Activated CD4-positive, alpha-beta T cell treated with anti-CD3 and anti-CD28 coated beads, Interleukin-2, amount 10 ng/mL, durations not matched to agents 7 days and 5 days (primary cell): Measurements from ENCODE around the gene RPL27A. TPM values are rescaled to one million over a fixed set of nuclear protein-coding genes. Genes with fewer than 3 reads are reported as not detected.

Experiments used
- CTCF ChIA-PET: fragments of 350-600 bp; sonication (Branson Sonifier 250); formaldehyde crosslinking; loops from one replicate; lab custom pipeline; 2021; ENCODE audit warnings: antibody characterized with exemption; lab: Charles Lee
- POLR2A ChIA-PET: fragments of 350-600 bp; sonication (Branson Sonifier 250); formaldehyde crosslinking; loops from one replicate; lab custom pipeline; 2021; ENCODE audit warnings: antibody characterized with exemption; lab: Charles Lee
- DNase-seq: peaks from one replicate; pipeline ENCODE4 v3.0.0-alpha.2; 2020
- H3K27ac Mint-ChIP-seq: one replicate; pipeline ENCODE4 v1.8.0; 2021; ENCODE audit warnings: mild to moderate bottlenecking, moderate library complexity, mixed read lengths
- H3K27me3 Mint-ChIP-seq: one replicate; pipeline ENCODE4 v1.8.0; 2021; ENCODE audit warnings: mixed read lengths
- H3K36me3 Mint-ChIP-seq: one replicate; pipeline ENCODE4 v1.8.0; 2021; ENCODE audit warnings: low read depth, mixed read lengths
- H3K4me1 Mint-ChIP-seq: one replicate; pipeline ENCODE4 v1.8.0; 2021; ENCODE audit warnings: mixed read lengths
- H3K4me3 Mint-ChIP-seq: one replicate; pipeline ENCODE4 v1.8.0; 2021; ENCODE audit warnings: mild to moderate bottlenecking, moderate library complexity, mixed read lengths
- H3K9me3 Mint-ChIP-seq: one replicate; pipeline ENCODE4 v1.8.0; 2021; ENCODE audit warnings: mixed read lengths
- total RNA-seq, 2 experiments: library from RNA; stranded (reverse); gene quantifications; one replicate each; pipeline ENCODE4 v1.2.3, GENCODE V29; 2021

RPL27A gene
- total RNA-seq, 2 experiments from 2014 or later: 737 to 869 TPM

DNA sequence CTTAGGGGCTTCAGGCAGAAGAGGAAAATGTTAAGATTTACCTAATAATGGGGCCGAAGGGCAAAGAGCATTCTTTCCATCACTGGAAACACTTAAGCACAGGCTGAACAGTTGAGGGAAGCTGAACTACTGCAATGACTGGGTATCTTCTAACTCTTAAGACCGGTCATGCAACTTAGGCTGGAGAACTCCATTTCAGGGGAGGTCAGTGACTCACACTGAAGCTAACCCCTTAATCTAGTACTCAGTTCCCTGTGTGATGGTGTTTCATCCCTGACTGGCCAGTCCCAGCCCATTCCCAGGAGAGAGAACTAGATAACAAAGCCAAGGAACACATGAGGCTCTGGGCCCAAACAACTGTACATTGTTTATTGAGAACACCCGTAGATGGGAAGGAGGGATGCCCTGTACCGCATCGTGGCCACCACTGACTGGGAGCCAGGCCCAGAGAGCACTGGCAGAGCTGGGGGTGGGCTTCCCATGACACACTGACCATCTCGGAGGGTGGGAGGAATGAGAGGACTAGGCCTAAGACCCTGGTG lies 10.5 kb downstream of the RPL27A start:
- Mint-ChIP-seq H3K27me3 (no peaks in the 10 kb centered on the region), H3K4me1 (peaks cover 28% of the 10 kb centered on the region)

DNA sequence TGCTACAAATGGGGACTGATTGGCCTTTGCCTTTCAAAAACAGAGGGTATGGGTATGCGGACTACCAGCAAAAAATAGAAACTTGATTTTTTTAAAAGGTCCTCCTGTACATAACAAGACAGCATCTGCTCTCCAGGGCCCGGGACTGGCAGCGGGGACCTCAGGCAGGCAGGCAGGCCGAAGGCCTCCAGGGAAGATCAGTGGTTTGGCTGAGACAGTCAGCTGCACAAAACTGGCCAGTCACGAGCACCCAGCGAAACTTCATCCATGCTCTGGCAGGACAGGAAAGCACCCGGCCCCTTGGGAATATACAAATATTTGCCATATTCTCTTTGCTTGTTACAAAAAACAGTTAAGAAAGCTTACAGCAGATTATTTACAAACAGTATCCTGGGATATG lies 11.0 kb downstream of the RPL27A start:
- no peak overlapping the region for H3K27ac Mint-ChIP-seq
- no peaks in the 10 kb centered on the region for H3K9me3 Mint-ChIP-seq
- no peak overlapping the region for H3K4me3 Mint-ChIP-seq
- H3K27me3 Mint-ChIP-seq: no peaks in the 10 kb centered on the region
- no peak for DNase-seq
- H3K36me3 Mint-ChIP-seq: peaks cover 38% of the 10 kb centered on the region
- POLR2A ChIA-PET: no interaction called here
- peaks cover 24% of the 10 kb centered on the region for H3K4me1 Mint-ChIP-seq
- CTCF ChIA-PET: no interaction called here

More for the DNA sequence above, 10.5 kb downstream of the RPL27A start:
- Mint-ChIP-seq H3K27ac (no peak overlapping the region), H3K9me3 (no peaks in the 10 kb centered on the region), H3K36me3 (peaks cover 41% of the 10 kb centered on the region), H3K4me3 (no peak overlapping the region)
- ChIA-PET POLR2A (no interaction called here), CTCF (no interaction called here)
- no peak for DNase-seq

GRCh38 chr11:8694137-8694536 lies 11.5 kb downstream of the RPL27A start:
- H3K36me3 Mint-ChIP-seq: peaks cover 32% of the 10 kb centered on the region
- CTCF ChIA-PET: no interaction called here
- H3K4me3 Mint-ChIP-seq: no peak overlapping the region
- DNase-seq: no peak
- no peaks in the 10 kb centered on the region for H3K9me3 Mint-ChIP-seq
- H3K4me1 Mint-ChIP-seq: peaks cover 19% of the 10 kb centered on the region
- no peak overlapping the region for H3K27ac Mint-ChIP-seq
- POLR2A ChIA-PET: interaction anchor here (0.7 kb wide), 1 partner anchor 21 kb away, joined by 4 read pairs; no protein-coding TSS in a partner anchor
- H3K27me3 Mint-ChIP-seq: no peaks in the 10 kb centered on the region

- H3K27ac Mint-ChIP-seq: no peak overlapping the region
These were observed 14.5 kb downstream of the RPL27A start for GRCh38 chr11:8697054-8697453.

GRCh38 chr11:8698379-8698851 lies 15.8 kb downstream of the RPL27A start:
- Mint-ChIP-seq H3K36me3 (peaks cover 15% of the 10 kb centered on the region), H3K27me3 (no peaks in the 10 kb centered on the region), H3K27ac (no peak overlapping the region), H3K9me3 (no peaks in the 10 kb centered on the region), H3K4me1 (peaks cover 2% of the 10 kb centered on the region), H3K4me3 (no peak overlapping the region)
- POLR2A ChIA-PET: no interaction called here
- no peak for DNase-seq
- CTCF ChIA-PET: interaction anchor here (1.5 to 2.9 kb wide), 2 partner anchors 9 to 11 kb away, joined by 4 to 12 read pairs; no protein-coding TSS in a partner anchor

More at GRCh38 chr11:8697054-8697453, 14.5 kb downstream of the RPL27A start:
- no peaks in the 10 kb centered on the region for H3K27me3 Mint-ChIP-seq
- peaks cover 2% of the 10 kb centered on the region for H3K4me1 Mint-ChIP-seq
- CTCF ChIA-PET: no interaction called here
- H3K9me3 Mint-ChIP-seq: no peaks in the 10 kb centered on the region
- no peak for DNase-seq
- POLR2A ChIA-PET: no interaction called here
- H3K4me3 Mint-ChIP-seq: no peak overlapping the region
- H3K36me3 Mint-ChIP-seq: peaks cover 17% of the 10 kb centered on the region

DNA sequence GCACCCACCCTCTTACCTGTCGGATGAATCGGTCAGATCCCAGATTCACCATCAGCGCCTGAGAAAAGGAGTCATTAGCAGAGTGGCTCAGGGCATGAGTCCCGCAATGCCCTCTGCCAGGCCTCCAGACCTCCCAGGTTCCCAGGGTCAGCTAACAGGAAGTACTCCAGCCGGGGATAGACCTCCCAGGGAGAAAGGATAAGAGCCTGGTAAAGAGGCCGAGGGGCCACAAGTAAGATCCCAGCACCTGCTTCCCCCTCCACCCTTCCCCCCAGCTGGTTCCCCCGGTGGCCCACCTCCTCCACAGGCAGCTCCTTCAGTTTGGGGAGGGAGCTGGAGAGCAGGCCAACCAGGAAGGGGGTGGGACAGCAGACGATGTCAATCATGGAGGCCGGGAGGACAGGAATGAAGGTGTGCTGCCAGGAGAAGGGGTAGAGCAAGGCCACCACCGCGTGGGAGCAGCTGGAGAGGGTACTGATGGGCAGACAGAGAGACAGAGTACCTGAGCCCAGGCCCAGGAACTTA lies 16.4 kb downstream of the RPL27A start:
- ChIA-PET CTCF (interaction anchor here (1.2 to 2.9 kb wide), 3 partner anchors 10 to 438 kb away, joined by 3 to 12 read pairs (median 4); no protein-coding TSS in a partner anchor), POLR2A (no interaction called here)
- Mint-ChIP-seq H3K27ac (no peak overlapping the region), H3K4me3 (no peak overlapping the region), H3K9me3 (no peaks in the 10 kb centered on the region), H3K27me3 (no peaks in the 10 kb centered on the region), H3K36me3 (peaks cover 13% of the 10 kb centered on the region), H3K4me1 (no peaks in the 10 kb centered on the region)
- no peak for DNase-seq

DNA sequence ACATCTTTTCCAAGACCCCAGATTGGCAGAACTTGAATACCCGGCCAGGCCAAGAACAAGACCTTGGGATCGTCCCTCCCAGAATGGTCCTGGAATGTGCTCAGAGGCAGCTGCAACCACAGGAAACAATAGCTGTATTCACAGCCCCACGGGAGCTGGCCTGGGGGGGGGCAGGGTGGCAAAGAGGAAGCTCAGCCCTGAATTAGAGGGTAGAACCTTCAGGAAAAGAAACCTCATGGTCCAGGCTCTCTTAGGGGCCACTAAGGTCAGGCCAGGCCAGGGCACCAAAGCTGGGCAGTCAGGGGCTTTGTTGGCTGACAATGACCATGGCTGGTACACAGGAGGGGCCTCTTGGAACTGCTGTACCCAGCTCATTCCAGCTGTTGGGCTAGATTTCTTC lies 17.3 kb downstream of the RPL27A start:
- H3K4me1 Mint-ChIP-seq: peaks cover under 1% of the 10 kb centered on the region
- no peak overlapping the region for H3K4me3 Mint-ChIP-seq
- POLR2A ChIA-PET: no interaction called here
- CTCF ChIA-PET: interaction anchor here (0.6 to 2.9 kb wide), 4 partner anchors 11 to 1400 kb away, joined by 3 to 12 read pairs (median 4); no protein-coding TSS in a partner anchor
- H3K27me3 Mint-ChIP-seq: no peaks in the 10 kb centered on the region
- no peak overlapping the region for H3K27ac Mint-ChIP-seq
- no peak for DNase-seq
- peaks cover 6% of the 10 kb centered on the region for H3K36me3 Mint-ChIP-seq
- H3K9me3 Mint-ChIP-seq: no peaks in the 10 kb centered on the region

GRCh38 chr11:8701891-8702597 lies 19.5 kb downstream of the RPL27A start:
- POLR2A ChIA-PET: interaction anchor here (0.6 kb wide), 1 partner anchor 460 kb away, joined by 3 read pairs; no protein-coding TSS in a partner anchor
- H3K36me3 Mint-ChIP-seq: no peaks in the 10 kb centered on the region

DNA sequence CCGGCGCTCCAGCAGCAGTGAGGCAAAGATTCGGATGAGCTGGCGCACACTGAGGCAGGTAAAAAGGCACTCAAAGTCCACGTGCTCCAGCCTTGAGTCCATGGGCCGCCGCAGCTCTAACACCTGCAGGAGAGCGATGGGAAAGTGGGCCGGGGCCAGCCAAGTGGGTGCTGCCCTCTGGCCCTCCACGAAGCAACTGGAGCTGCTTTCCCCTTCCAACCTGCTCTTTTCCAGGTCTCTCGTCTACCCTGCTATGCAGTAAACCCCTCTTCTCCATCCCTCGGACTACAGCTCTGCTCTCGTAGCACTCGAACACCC lies 20.0 kb downstream of the RPL27A start:
- no peaks in the 10 kb centered on the region for H3K36me3 Mint-ChIP-seq
- ChIA-PET POLR2A (interaction anchor here (0.6 kb wide), 1 partner anchor 461 kb away, joined by 3 read pairs; no protein-coding TSS in a partner anchor), CTCF (no interaction called here)
- H3K27me3 Mint-ChIP-seq: no peaks in the 10 kb centered on the region
- peaks cover 3% of the 10 kb centered on the region for H3K4me1 Mint-ChIP-seq
- no peak overlapping the region for H3K4me3 Mint-ChIP-seq
- no peak overlapping the region for H3K27ac Mint-ChIP-seq
- no peak for DNase-seq
- H3K9me3 Mint-ChIP-seq: no peaks in the 10 kb centered on the region

More at GRCh38 chr11:8701891-8702597, 19.5 kb downstream of the RPL27A start:
- no peak for DNase-seq
- Mint-ChIP-seq H3K27me3 (no peaks in the 10 kb centered on the region), H3K9me3 (no peaks in the 10 kb centered on the region), H3K4me1 (peaks cover 3% of the 10 kb centered on the region), H3K27ac (no peak overlapping the region), H3K4me3 (no peak overlapping the region)
- CTCF ChIA-PET: no interaction called here

- H3K27me3 Mint-ChIP-seq: no peaks in the 10 kb centered on the region
- POLR2A ChIA-PET: no interaction called here
- no peak overlapping the region for H3K27ac Mint-ChIP-seq
- CTCF ChIA-PET: no interaction called here
- H3K9me3 Mint-ChIP-seq: no peaks in the 10 kb centered on the region
- no peak for DNase-seq
- H3K4me3 Mint-ChIP-seq: no peak overlapping the region
- no peaks in the 10 kb centered on the region for H3K36me3 Mint-ChIP-seq
- peaks cover 3% of the 10 kb centered on the region for H3K4me1 Mint-ChIP-seq
These were observed 21.5 kb downstream of the RPL27A start for GRCh38 chr11:8704136-8704535.

GRCh38 chr11:8705146-8705545 lies 22.6 kb downstream of the RPL27A start:
- H3K36me3 Mint-ChIP-seq: no peaks in the 10 kb centered on the region
- CTCF ChIA-PET: no interaction called here
- DNase-seq: no peak
- H3K4me3 Mint-ChIP-seq: no peak overlapping the region
- peaks cover 3% of the 10 kb centered on the region for H3K4me1 Mint-ChIP-seq
- no peaks in the 10 kb centered on the region for H3K27me3 Mint-ChIP-seq
- no peak overlapping the region for H3K27ac Mint-ChIP-seq
- H3K9me3 Mint-ChIP-seq: no peaks in the 10 kb centered on the region
- POLR2A ChIA-PET: no interaction called here

- ChIA-PET CTCF (interaction anchor here (0.6 kb wide), 1 partner anchor 1108 kb away, joined by 3 read pairs; no protein-coding TSS in a partner anchor), POLR2A (no interaction called here)
- Mint-ChIP-seq H3K4me1 (peaks cover 3% of the 10 kb centered on the region), H3K36me3 (no peaks in the 10 kb centered on the region), H3K9me3 (no peaks in the 10 kb centered on the region), H3K27me3 (no peaks in the 10 kb centered on the region), H3K4me3 (no peak overlapping the region), H3K27ac (no peak overlapping the region)
- DNase-seq: no peak
These were observed 24.3 kb downstream of the RPL27A start for GRCh38 chr11:8706673-8707432.
